MM.1S (cell line): Measurements from ENCODE around the gene HAND1.

Experiments used
- DNase-seq: peaks from one replicate; pipeline ENCODE4 v3.0.0-alpha.2; 2015
- H2AFZ ChIP-seq: fragments of 300-600 bp; sonication (generic); 2 replicates; pipeline ENCODE4 v1.6.0; 2016; ENCODE audit warnings: antibody characterized with exemption, low read length
- H3F3A ChIP-seq: fragments of 300-600 bp; sonication (generic); 2 replicates; pipeline ENCODE4 v1.6.1; 2016; ENCODE audit warnings: mild to moderate bottlenecking, antibody characterized with exemption, low read length, moderate library complexity, mixed read lengths; ENCODE audit not compliant: insufficient read depth
- H3K27ac ChIP-seq: fragments of 300-600 bp; sonication (generic); 2 replicates; pipeline ENCODE4 v1.5.1; 2016; ENCODE audit warnings: mild to moderate bottlenecking, low read length
- H3K27me3 ChIP-seq: fragments of 300-600 bp; sonication (generic); replicated peaks from 2 replicates; pipeline ENCODE4 v1.6.0; 2016; ENCODE audit warnings: low read length; ENCODE audit not compliant: insufficient read depth
- H3K36me3 ChIP-seq: fragments of 300-600 bp; sonication (generic); replicated peaks from 2 replicates; pipeline ENCODE4 v1.6.1; 2016; ENCODE audit warnings: mild to moderate bottlenecking, low read length, mixed read lengths; ENCODE audit not compliant: insufficient read depth
- H3K4me1 ChIP-seq: fragments of 300-600 bp; sonication (generic); 2 replicates; pipeline ENCODE4 v1.6.1; 2016; ENCODE audit warnings: low read length, mixed read lengths
- H3K4me2 ChIP-seq: fragments of 300-600 bp; sonication (generic); 2 replicates; pipeline ENCODE4 v1.6.0; 2016; ENCODE audit warnings: low read depth, low read length
- H3K4me3 ChIP-seq: fragments of 300-600 bp; sonication (generic); 2 replicates; pipeline ENCODE4 v1.5.1; 2016; ENCODE audit warnings: low read length, mixed read lengths
- H3K79me2 ChIP-seq: fragments of 300-600 bp; sonication (generic); 2 replicates; pipeline ENCODE4 v1.6.1; 2016; ENCODE audit warnings: mixed run types, low read length, mixed read lengths
- H3K9ac ChIP-seq: fragments of 300-600 bp; sonication (generic); 2 replicates; pipeline ENCODE4 v1.6.1; 2016; ENCODE audit warnings: low read length, mixed read lengths
- H3K9me2 ChIP-seq: fragments of 300-600 bp; sonication (generic); replicated peaks from 2 replicates; pipeline ENCODE4 v1.6.1; 2016; ENCODE audit warnings: mild to moderate bottlenecking, low read length, mixed read lengths; ENCODE audit not compliant: insufficient read depth
- H3K9me3 ChIP-seq: fragments of 300-600 bp; sonication (generic); replicated peaks from 2 replicates; pipeline ENCODE4 v1.6.1; 2016; ENCODE audit warnings: mild to moderate bottlenecking, low read length, mixed read lengths; ENCODE audit not compliant: insufficient read depth
- H4K20me1 ChIP-seq: fragments of 300-600 bp; sonication (generic); 2 replicates; pipeline ENCODE4 v1.6.1; 2016; ENCODE audit warnings: mild to moderate bottlenecking, low read length, moderate library complexity, mixed read lengths; ENCODE audit not compliant: insufficient read depth
- EZH2 ChIP-seq: fragments of 300-600 bp; sonication (generic); optimal IDR thresholded peaks from 2 replicates; pipeline ENCODE3; 2017; ENCODE audit warnings: low read depth, mild to moderate bottlenecking, antibody characterized with exemption, low read length, mixed read lengths
- EZH2phosphoT487 ChIP-seq: fragments of 300-600 bp; sonication (generic); IDR thresholded peaks from 2 replicates; pipeline ENCODE4 v1.6.1; 2018; ENCODE audit warnings: antibody characterized with exemption, low read length
- TF ChIP-seq, protein P1 (sequence below): fragments of 300-600 bp; sonication (generic); IDR thresholded peaks from 2 replicates; pipeline ENCODE4 v1.5.1; 2016; ENCODE audit warnings: antibody characterized with exemption, low read length, mixed read lengths

Gene HAND1

DNA sequence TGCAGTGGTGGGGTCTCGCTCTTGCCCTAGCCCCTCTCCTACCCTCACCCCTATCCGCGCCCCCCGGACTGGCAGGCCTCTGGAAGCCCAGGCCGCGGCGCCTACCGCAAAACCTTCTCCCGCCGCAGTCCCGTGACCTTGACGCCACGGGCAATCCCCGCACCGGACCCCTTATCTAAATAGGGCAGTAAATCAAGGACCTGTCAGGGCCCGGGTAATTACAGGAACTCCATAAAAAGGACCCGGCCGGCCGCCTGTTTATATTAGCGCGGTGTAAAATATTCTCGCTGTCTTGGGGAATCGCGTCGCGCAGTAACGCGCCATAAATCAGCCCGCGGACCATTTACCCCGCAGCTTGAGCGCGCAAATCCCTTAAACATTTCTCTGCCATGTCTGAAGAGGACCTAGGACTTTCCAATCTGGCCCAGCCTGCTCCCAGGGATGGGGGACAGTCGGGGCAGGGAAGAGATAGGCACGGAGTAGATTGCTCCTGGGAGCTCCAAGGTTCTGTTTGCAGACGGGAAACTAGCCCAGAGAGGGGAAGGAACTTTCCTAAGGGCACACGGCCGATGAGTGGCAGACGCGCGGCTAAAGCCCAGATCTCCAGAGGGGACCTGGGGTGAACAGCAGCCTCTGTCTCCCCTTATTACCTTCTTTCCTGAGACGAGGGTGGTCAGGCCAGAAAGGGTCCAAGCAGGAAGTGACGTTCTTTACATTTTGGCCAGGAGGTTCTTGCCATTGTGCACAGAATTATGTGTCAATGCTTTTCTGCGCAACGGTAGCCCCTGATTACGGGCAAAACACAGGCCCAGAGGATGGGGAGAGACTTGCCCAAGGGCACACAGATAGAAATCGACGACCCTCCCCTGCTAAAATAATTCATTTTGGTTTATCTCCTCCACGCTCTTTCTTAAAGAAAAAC lies 4.8 kb upstream of the HAND1 start:
- no peaks in the 10 kb centered on the region for H3K36me3 ChIP-seq
- H3K9ac ChIP-seq = no peak overlapping the region
- no peaks in the 10 kb centered on the region for H3F3A ChIP-seq
- TF ChIP-seq EZH2 (no peak), EZH2phosphoT487 (no peak)
- TF ChIP-seq, protein P1, sequence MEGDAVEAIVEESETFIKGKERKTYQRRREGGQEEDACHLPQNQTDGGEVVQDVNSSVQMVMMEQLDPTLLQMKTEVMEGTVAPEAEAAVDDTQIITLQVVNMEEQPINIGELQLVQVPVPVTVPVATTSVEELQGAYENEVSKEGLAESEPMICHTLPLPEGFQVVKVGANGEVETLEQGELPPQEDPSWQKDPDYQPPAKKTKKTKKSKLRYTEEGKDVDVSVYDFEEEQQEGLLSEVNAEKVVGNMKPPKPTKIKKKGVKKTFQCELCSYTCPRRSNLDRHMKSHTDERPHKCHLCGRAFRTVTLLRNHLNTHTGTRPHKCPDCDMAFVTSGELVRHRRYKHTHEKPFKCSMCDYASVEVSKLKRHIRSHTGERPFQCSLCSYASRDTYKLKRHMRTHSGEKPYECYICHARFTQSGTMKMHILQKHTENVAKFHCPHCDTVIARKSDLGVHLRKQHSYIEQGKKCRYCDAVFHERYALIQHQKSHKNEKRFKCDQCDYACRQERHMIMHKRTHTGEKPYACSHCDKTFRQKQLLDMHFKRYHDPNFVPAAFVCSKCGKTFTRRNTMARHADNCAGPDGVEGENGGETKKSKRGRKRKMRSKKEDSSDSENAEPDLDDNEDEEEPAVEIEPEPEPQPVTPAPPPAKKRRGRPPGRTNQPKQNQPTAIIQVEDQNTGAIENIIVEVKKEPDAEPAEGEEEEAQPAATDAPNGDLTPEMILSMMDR = no peak
- H3K9me3 ChIP-seq = no peaks in the 10 kb centered on the region
- no peaks in the 10 kb centered on the region for H3K9me2 ChIP-seq
- no peak for DNase-seq
- H3K4me2 ChIP-seq = no peak overlapping the region
- peaks cover 53% of the 10 kb centered on the region for H3K27me3 ChIP-seq
- no peak overlapping the region for H2AFZ ChIP-seq
- H3K27ac ChIP-seq = no peak overlapping the region
- H3K4me1 ChIP-seq = 0 out of 2 replicates have a peak, but pooled peaks cover 4% of the 10 kb centered on the region
- no peak overlapping the region for H3K4me3 ChIP-seq
- H3K79me2 ChIP-seq = no peaks in the 10 kb centered on the region
- H4K20me1 ChIP-seq = no peaks in the 10 kb centered on the region

DNA sequence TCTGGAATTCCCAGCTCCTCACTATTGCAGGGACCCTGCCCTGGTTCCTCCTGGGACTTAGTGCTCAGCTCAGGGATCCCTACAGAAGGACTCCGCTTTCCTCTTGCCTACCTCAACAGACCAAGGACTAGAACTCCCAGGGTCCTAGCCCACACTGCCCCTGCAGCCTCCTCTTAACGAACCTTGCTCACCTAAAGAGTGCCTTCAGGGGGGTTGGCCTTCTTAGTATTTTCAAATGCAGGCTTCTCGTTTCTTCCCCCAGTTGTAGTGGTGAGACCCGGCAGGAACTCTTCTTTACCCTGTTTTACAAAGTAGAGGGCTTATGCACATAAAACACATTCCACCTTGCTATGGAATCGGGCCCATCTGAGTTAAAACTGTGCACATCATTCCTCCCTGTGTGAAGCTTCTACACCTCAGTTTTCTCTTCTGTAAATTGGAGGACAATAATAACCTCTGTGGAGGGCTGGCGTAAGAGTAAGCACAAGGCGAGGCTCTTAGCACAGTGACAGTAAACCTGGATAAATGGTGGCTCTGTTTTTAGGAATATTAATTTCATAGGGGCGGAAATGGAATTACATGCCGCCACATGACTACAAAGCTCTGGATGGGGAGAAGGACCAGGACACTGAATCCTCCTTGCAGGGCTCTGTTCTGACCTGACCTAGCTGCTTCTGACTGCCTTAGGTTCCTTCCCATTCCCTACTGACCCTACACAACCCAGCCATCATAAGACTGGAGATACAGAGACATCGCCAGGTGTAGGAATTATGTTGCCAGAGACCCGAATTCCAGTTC lies 3.8 kb upstream of the HAND1 start:
- no peaks in the 10 kb centered on the region for H3K9me3 ChIP-seq
- no peaks in the 10 kb centered on the region for H3K9me2 ChIP-seq
- no peak overlapping the region for H3K4me2 ChIP-seq
- no peak overlapping the region for H3K9ac ChIP-seq
- H4K20me1 ChIP-seq = no peaks in the 10 kb centered on the region
- peaks cover 62% of the 10 kb centered on the region for H3K27me3 ChIP-seq
- H3K79me2 ChIP-seq = no peaks in the 10 kb centered on the region
- H3K27ac ChIP-seq = no peak overlapping the region
- H2AFZ ChIP-seq = no peak overlapping the region
- no peak for DNase-seq
- no peaks in the 10 kb centered on the region for H3K4me1 ChIP-seq
- no peak overlapping the region for H3K4me3 ChIP-seq
- no peaks in the 10 kb centered on the region for H3K36me3 ChIP-seq
- TF ChIP-seq, protein P1 = no peak
- no peaks in the 10 kb centered on the region for H3F3A ChIP-seq

DNA sequence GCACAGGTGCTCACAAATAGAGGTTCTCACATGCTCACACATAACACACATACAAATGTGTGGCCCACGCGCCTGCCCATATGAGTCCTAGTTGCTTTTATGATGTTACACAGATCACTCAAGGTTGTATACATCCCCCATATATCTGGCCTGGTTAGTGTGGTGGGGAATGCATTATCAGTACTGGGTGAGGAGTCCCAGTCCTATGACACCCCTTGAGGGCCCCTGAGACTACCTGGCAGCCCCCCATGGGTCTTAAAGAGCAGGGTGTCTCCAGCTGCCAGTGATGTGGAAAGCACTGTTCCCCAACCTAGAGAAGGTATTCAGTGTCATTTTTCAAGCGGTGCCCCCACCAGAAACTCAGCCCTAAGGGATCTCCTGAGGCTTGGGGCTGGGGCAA lies 2.8 kb upstream of the HAND1 start:
- Histone ChIP-seq H3K79me2 (no peaks in the 10 kb centered on the region), H3K36me3 (no peaks in the 10 kb centered on the region), H2AFZ (no peak overlapping the region), H3K9ac (no peak overlapping the region), H3K4me3 (no peak overlapping the region), H3K4me1 (no peaks in the 10 kb centered on the region), H3K27me3 (peaks cover 72% of the 10 kb centered on the region), H3K9me2 (no peaks in the 10 kb centered on the region), H3K4me2 (no peak overlapping the region), H3K27ac (no peak overlapping the region), H3F3A (no peaks in the 10 kb centered on the region), H3K9me3 (no peaks in the 10 kb centered on the region), H4K20me1 (no peaks in the 10 kb centered on the region)
- no peak for DNase-seq
- TF ChIP-seq EZH2phosphoT487 (no peak), EZH2 (no peak)
- TF ChIP-seq, protein P1 = no peak
